CD4-positive, alpha-beta T cell treated with Interleukin-6 for 4 hours (primary cell): ENCODE measurements around the gene MLLT11.

Experiments used
- DNase-seq: peaks from one replicate; pipeline ENCODE4 v3.0.0-alpha.2; 2020; ENCODE audit warnings: mixed read lengths

MLLT11 gene, protein sequence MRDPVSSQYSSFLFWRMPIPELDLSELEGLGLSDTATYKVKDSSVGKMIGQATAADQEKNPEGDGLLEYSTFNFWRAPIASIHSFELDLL

DNA sequence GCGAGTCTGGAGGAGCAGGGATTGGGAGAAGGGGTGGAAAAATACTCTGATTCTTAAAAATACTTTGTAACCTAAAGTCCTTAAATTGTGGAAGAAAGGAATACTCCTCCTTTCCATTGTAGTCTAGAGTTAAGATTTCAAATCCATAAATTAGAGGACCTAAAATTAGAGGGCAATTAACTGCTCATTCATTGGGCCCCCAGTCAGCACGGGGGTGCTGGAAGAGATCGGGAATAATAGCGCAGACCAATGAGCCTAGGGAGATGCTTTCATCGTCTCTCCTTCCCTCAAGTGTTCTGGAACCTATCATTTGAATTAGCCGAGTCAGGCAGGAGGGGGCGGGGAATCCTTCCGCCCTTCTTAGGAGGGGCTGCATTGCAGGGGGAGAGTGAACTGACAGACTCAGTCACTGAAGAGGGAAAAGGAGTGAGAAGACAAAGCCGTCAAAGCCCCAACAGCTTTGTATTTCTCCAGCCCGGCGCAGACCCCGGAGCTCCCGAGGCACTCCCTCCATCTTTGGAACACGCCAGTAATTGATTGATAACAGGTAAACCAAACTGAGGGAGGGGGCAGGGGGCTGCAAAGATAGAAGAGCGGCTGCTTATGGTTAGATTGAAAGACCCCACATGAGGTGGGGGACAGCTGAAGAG lies at the start of gene MLLT11:
TSS of gene MLLT11 (plus strand) at position 391 of the 650 bp plus-strand sequence. CDS start 6,828 bp downstream, outside the sequence.
- peak; percentile 44 for DNase-seq

DNA sequence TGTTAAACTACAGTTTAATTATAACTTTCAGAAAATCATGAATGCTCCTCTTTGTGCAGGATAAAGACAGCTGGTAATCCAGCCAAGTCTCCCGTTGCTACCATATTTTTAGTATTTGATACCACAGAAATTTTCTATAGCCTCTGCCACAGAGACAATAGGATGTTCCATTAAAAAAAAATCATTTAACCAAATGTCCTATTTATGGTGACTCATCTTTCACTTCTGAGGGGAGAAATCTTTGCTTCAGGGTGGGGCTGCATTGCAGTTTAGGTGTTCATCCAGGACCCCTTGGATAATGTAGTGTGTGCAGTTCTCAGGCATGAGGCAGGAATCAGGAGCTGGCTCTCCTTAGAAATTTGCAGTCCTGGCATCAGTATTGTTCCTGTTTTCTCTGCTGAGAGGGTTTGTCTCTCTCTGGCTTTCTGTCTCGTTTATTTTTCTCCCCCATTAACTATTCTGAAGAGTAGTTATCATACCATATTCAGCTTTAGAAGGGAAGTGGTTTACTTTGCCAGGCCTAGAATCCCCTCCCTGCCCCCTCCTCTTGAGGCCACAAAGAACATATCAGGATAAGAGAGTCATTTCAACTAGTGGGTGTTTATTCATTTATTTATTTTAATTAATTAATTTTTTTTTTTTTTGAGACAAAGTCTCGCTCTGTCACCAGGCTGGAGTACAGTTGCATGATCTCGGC lies 48.9 kb upstream of the MLLT11 start:
- no peak for DNase-seq

DNA sequence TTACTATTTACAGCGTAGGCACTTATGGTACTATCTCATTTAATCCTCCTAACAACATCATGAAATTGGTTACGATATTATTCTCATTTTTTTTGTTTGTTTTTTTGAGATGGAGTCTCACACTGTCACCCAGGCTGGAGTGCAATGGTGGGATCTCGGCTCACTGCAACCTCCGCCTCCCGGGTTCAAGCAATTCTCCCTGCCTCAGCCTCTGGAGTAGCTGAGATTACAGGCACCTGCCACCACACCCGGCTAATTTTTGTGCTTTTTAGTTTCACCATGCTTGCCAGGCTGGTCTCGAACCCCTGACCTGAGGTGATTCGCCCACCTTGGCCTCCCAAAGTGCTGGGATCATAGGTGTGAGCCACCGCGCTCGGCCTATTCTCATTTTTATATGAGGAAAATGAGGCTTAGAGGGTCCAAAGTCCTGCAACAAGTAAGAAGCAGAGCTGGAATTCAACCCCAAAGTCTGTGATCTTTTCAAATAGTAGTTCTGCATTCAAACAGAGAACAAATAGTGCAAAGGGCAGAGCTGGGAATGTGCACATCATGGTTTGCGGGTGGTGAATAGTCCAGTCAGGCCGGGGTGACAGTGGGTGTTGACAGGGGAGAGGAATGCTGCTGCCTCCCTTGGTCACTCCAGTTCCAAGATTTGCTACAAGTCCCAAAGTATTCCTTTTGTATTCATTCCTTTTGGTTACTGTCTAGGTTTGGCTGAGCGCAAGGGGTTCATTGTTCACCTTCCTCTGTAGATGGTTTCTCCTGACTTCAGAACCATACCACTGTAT lies 47.3 kb upstream of the MLLT11 start:
- DNase-seq: no peak

DNA sequence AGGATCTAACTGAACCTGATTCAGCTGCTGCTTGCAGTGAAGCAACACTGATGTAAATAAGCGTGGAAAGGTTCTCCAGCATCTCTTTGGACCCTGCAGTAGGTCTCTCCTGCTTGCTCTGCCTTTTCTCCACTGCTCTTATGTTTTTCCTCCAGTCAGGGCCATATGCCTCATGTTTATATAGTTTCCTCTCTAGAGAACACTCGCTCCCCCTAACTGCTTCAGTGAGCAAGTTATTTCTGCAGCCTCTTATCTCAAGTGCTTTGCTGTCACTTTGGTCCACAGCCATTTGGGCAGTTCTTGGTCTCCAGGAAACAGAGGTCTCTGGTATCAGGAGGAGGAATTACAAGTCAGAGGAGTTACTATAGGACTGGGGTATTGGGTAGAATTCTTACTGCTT lies 46.7 kb upstream of the MLLT11 start:
- DNase-seq: no peak

DNA sequence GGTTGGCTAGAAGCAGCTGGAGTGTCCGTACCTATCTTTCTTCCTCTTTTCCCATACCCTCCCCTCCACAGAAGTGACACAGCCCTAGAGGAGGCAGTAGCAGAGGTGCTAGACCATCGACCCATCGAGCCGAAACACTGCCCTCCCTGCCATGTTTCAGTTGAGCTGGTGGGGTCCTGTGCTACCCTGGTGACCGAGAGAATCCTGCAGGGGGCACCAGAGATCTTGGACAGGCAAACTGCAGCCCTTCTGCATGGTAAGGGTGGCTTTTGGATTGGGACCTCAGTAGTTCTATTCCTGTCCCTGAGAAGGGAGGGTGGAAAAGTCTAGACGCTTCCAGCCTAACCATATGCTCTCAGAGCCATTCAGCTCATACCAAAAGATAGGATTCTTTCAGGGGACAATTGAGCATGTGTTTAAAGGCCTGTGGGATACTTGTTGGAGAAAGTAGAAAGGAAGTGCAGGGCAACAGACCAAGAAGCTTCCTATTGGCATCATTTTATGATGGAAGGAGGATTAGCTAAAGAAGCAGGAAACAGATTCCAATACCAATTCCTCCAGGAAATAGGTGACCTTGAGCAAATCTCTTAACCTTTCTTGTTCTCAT lies 35.6 kb upstream of the MLLT11 start:
- peak; percentile 94 for DNase-seq

DNA sequence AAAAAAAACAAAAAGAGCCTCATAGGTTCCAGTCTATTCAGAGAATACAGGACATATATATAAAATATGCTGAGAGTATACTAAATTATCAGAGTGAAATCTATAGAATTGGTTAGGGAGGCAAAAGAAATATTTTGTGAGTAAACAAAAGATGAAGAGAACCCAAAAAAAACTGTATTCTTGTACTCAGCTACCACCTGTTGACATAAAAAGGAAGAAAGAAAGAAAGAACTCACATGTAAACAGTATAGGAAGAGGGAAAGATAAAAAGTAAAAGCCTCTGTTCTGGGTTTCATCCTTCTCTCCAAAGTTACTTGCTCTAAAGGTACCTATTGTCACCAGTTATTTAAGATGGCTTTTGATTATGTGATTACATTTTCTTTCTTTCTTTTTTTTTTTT lies 33.7 kb upstream of the MLLT11 start:
- DNase-seq: no peak

DNA sequence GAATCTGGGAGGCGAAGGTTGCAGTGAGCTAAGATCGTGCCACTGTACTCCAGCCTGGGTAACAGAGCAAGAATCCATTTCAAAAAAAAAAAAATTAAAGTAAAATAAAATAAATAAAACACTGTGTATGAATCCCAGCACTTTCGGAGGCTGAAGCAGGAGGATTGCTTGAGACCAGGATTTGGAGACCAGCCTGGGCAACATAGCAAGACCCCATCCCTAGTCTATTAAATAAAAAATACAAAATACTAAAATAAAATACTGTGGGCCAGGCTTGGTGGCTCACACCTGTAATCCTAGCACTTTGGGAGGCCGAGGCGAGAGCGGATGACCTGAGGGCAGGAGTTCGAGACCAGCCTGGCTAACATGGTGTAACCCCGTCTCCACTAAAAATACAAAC lies 28.0 kb upstream of the MLLT11 start:
- no peak for DNase-seq

DNA sequence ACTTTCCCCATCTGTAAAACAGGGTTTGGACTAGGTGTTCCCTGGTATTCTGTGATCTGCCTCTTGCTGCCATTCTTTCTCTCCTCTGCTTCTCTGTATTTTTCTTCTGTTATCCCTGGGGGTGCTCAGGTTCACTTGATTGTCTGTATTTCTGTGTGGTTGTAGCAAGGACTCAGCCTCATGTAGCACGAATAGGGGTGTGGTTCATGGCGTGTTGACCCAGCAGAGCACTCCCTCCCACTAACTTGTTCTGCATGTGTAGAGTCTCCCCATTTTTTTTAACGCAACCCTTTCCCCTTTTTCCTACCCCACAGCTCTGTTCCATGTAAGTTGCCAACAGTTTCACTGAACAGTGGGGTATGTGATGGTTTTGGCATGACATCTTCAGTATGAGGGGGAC lies 25.0 kb upstream of the MLLT11 start:
- DNase-seq: no peak

DNA sequence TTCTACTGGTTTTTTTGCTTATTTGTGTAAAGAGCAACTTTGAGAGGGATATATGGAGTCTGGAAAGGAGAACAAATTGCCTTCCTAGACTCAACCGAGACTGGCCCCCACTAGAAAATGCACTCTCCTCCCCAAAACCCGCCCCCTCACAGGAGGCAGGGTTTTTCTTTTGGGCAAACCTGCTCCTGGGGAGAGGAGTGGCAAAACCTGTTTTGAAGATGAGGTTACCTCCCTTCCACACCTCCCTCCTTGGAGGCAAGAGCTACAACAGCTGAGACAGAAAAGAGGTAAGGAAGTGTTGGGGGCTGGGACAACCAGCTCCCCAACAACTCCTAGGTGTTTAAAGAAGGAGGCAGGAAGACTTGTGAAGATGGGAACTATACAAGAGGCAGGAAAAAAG lies 23.8 kb upstream of the MLLT11 start, which contains the start of gene BNIPL:
TSS of gene BNIPL (plus strand) at position 231 of the 400 bp plus-strand sequence. CDS start at position 371, 140 bp downstream.
- no peak for DNase-seq

DNA sequence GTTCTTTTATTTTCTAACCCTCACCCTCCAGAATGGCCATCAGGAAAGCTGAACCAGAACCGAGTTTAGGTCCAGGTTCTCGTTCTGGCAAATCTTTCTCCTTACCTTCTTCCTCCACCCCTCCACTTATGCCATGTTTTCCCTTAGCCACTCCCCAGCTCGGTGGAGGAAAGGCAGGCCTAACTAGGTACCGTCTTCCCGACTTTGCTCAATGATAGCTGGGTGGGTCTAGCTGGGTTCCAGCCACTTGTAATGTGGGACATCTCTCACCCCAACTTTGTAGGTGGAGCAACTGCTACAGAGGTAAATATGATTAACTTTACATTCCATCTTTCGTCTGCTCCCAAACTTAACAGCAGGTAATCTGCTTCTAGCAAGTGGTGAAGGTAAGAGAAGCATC lies 23.2 kb upstream of the MLLT11 start:
- DNase-seq: no peak

DNA sequence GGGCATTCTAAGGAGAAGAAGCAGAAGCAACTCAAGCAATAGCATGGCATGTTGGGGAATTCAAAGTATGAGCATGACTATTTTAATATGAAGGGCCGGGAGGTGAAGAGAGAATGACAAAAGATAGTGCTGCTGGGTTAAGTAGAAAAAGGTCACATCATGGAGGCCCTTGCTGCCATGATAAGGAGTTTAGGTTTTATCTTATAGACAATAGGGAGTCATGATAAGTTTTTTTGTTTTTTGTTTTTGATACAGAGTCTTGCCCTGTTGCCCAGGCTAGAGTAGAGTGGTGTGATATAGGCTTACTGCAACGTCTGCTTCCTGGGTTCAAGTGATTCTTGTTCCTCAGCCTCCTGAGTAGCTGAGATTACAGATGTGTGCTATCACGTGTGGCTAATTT lies 20.7 kb upstream of the MLLT11 start:
- no peak for DNase-seq

DNA sequence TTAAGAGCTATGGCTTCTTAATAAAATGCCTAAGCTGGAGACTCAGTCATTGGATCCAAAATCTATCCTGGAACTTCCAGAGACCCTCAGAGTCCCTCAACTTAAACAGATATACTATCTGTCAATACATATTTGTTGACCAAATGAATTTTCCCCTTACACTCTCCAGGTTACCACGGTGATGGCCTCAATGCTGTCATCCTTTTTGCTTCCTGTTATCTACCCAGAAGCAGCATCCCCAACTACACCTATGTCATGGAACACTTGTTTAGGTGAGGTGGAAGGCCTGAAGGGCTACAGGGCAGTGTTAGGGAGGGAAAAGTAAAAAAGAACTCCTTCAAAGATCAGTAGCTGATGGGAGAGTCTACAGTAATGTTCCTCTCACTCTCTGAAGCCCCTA lies 17.0 kb upstream of the MLLT11 start:
- DNase-seq: no peak

DNA sequence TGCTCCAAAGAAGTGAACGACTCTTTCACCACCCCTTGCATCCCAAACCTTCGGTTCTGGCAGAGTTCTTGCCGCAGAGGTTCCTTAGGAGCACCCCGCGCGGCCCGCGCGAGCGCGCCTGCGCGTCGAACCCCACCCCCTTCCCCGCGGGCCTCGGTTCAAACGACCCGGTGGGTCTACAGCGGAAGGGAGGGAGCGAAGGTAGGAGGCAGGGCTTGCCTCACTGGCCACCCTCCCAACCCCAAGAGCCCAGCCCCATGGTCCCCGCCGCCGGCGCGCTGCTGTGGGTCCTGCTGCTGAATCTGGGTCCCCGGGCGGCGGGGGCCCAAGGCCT lies 12.6 kb upstream of the MLLT11 start, which contains the start of gene C1orf56:
TSS of gene C1orf56 (plus strand) at position 161 of the 334 bp plus-strand sequence. CDS start at position 258, 97 bp downstream.
- DNase-seq: peak; percentile 74

DNA sequence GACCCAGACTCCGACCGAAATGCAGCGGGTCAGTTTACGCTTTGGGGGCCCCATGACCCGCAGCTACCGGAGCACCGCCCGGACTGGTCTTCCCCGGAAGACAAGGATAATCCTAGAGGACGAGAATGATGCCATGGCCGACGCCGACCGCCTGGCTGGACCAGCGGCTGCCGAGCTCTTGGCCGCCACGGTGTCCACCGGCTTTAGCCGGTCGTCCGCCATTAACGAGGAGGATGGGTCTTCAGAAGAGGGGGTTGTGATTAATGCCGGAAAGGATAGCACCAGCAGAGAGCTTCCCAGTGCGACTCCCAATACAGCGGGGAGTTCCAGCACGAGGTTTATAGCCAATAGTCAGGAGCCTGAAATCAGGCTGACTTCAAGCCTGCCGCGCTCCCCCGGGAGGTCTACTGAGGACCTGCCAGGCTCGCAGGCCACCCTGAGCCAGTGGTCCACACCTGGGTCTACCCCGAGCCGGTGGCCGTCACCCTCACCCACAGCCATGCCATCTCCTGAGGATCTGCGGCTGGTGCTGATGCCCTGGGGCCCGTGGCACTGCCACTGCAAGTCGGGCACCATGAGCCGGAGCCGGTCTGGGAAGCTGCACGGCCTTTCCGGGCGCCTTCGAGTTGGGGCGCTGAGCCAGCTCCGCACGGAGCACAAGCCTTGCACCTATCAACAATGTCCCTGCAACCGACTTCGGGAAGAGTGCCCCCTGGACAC lies 12.1 kb upstream of the MLLT11 start:
- peak; percentile 68 for DNase-seq

DNA sequence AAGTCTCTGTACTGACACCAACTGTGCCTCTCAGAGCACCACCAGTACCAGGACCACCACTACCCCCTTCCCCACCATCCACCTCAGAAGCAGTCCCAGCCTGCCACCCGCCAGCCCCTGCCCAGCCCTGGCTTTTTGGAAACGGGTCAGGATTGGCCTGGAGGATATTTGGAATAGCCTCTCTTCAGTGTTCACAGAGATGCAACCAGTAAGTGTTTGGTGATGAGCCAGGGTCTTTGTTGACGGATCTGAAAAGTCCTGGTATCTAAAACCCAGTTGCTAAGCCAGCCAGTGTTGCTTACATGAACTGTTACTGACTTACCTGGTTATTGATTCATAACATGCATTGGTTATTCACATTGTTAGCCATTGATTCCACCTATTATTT lies 11.6 kb upstream of the MLLT11 start:
- DNase-seq: no peak

DNA sequence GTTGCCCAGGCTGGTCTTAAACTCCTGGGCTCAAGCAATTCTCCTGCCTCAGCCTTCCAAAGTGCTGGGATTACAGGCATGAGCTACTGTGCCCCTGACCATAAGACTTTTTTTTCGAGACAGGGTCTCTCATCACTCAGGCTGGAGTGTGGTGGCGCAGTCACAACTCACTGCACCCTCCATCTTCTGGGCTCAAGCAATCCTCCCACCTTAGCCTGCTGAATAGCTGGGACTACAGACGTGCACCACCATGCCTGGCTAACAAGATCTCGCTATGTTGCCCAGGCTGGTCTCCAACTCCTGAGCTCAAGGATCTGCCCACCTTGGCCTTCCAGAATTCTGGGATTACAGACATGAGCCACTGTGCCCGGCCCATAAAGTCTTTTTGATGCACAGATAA lies 10.7 kb upstream of the MLLT11 start:
- no peak for DNase-seq

DNA sequence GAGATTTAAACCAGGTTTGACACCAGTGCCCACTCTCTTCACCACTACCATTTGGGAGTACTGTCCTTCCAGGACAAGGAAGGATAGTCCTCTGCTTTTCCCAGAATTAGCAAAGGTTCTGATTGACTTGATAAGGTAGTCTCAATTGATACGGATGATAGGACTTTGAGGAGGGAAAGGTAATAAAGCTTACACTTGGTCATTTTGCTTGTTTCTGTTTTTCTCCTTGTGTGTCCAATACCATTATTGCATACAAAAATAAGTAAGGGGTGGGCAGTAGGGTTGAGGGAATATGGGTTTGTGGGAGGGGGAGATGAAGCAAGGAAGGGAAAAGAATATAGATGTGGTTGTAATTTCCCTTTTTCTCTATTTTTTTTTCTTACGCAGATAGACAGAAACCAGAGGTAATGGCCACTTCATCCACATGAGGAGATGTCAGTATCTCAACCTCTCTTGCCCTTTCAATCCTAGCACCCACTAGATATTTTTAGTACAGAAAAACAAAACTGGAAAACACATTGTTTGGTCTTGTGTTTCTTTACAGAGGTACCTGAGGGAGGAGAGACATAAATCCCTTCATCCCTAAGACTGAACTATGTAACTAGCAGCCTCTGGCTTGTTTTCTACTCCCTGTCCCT lies 10.0 kb upstream of the MLLT11 start:
- no peak for DNase-seq

DNA sequence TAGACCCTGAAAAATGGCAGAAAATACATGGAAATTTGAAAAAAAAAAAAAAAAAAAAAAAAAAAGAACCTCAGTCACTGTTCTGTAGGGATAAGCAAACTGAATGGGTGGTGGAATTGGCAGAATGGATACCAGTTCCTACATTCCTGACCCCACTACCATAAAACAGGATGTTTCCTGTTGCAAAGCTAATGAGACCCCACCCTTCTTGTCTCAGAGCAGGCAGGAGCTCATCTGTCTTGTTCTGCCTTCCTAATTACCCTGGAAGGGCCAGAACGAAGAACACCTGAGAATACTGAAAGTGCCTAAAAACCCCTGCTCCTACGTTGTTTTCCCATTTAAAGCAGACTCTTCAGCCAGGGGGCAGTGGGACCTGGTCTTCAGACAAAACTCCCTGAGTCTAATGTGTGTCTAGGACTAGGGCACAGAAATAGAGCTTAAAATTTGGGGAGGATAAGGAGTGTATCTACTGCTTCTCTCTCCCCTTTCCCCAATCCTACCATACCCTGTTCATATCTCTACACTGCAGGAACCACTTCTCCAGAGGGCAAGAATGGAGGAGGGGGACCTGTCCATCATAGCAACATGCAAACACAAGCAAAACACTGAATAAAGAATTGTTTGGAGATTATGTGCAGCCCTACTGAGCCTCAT lies 8.7 kb upstream of the MLLT11 start:
- no peak for DNase-seq

DNA sequence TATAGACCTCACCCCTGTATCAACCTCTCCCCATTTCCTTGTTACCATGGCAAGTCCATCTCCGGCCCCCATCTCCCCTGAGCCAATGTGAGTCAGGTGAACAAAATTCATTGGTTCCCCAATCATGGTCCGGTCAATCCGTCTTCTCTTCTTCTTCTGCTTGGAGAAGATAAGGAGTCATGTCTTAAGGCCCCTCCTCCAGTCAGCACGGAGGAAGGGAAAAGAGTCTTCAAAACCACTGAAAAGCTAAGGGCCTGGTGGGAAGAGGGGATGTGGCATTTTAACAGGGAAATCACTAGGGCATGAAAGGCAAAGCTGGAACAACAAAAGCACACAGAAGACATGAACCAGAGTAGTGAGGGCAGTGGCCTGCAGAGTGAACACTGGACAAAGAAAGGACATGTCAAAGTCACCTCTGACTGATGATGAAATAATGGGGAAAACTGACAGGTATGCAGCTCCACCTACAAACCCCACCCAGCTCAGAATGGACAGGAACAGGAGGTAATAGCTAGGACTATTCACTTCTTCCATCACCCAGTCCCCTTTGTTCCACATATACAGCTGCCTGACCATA lies 5.1 kb upstream of the MLLT11 start:
- DNase-seq: no peak

DNA sequence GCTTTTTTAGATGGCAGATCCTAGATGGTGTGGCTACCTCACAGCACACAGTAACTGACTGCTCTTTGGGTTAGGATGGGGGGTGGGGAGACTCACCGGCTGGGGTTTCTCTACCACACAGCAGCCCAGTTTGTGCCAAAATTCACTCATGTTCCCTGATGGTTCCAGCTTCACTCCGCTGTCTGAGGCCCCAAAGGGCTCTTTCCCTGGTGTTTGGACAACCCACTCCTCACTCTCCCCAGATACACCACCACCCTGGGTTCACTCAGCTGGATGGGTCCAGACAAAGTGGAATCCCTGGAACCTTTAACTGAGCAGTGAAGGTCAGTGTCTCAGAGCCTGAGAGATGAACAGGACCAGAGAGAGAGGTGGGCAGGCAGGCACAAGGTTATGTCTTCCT lies 4.6 kb upstream of the MLLT11 start:
- DNase-seq: no peak

DNA sequence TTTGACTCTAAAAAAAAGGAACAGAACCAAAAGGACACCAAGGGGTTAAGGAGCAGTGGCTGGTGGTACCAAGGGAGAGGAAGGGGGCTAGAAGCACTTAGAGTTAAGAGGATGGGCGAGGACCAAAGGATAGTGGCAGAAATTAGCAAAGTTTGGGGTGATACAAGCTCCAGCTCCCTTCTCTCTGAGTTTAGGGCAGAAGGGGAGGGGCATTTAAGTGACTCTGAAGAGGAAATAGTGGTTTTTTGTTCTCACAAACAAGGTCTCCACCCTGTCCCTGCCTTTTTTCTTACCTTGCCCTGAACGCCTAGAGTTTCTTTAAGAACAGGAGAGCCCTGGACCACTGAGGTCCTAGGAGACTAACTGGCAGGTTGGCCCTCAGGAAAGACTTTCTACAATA lies 4.0 kb upstream of the MLLT11 start:
- peak; percentile 48 for DNase-seq
